Stimulated activated CD8-positive, alpha-beta memory T cell treated with anti-CD3 and anti-CD28 coated beads, Interleukin-2, amount 100 ng/mL, for 48 hours (primary cell): ENCODE data around the gene NDRG3.
"Not testable (repeated sequence)": the region's sequence is repeated elsewhere in the genome, so short reads cannot be mapped to it uniquely, and the experiment has no call there.

Experiments
- DNase-seq, 2 donors: peaks; one replicate each; pipeline ENCODE4 v3.0.0-alpha.2; 2020; ENCODE audit warnings: low read depth in 2 of 2

NDRG3 gene

GRCh38 chr20:36760647-36761046 is 14.8 kb upstream of the NDRG3 start:
- DNase-seq = no peak

- DNase-seq = no peak
Observed at GRCh38 chr20:36758276-36758675, 12.4 kb upstream of the NDRG3 start.

- no peak for DNase-seq
Observed at GRCh38 chr20:36756496-36756895, 10.6 kb upstream of the NDRG3 start.

- no peak for DNase-seq
Observed at GRCh38 chr20:36754656-36755222, 8.8 kb upstream of the NDRG3 start.

- DNase-seq = no peak
Observed at GRCh38 chr20:36752582-36752981, 6.7 kb upstream of the NDRG3 start.

GRCh38 chr20:36745234-36745926 is 510 bp downstream of the NDRG3 start:
- DNase-seq = peak in 1 of 2 donors; percentile 21

- no peak for DNase-seq
Observed at GRCh38 chr20:36744764-36745191, 1.1 kb downstream of the NDRG3 start.

- DNase-seq = no peak
Observed at GRCh38 chr20:36744243-36744642, 1.6 kb downstream of the NDRG3 start.

- no peak for DNase-seq
Observed at GRCh38 chr20:36742558-36742957, 3.3 kb downstream of the NDRG3 start.

GRCh38 chr20:36741072-36741471 is 4.8 kb downstream of the NDRG3 start:
- DNase-seq = no peak

- DNase-seq = no peak
Observed at GRCh38 chr20:36737183-36737499, 8.7 kb downstream of the NDRG3 start.

- DNase-seq = no peak
Observed at GRCh38 chr20:36736451-36737182, 9.3 kb downstream of the NDRG3 start.

GRCh38 chr20:36732456-36732855 is 13.4 kb downstream of the NDRG3 start:
- DNase-seq = no peak

- no peak for DNase-seq
Observed at GRCh38 chr20:36728986-36729385, 16.9 kb downstream of the NDRG3 start.

GRCh38 chr20:36726168-36726567 is 19.7 kb downstream of the NDRG3 start:
- no peak for DNase-seq

- DNase-seq = no peak
Observed at GRCh38 chr20:36720510-36720909, 25.4 kb downstream of the NDRG3 start.

- no peak for DNase-seq
Observed at GRCh38 chr20:36717657-36718056, 28.2 kb downstream of the NDRG3 start.

GRCh38 chr20:36717021-36717420 is 28.9 kb downstream of the NDRG3 start:
- no peak for DNase-seq

GRCh38 chr20:36712775-36713174 is 33.1 kb downstream of the NDRG3 start:
- no peak for DNase-seq

- no peak for DNase-seq
Observed at GRCh38 chr20:36709126-36709525, 36.8 kb downstream of the NDRG3 start.

- DNase-seq = no peak
Observed at GRCh38 chr20:36703530-36703929, 42.4 kb downstream of the NDRG3 start.

- no peak for DNase-seq
Observed at GRCh38 chr20:36700438-36700837, 45.5 kb downstream of the NDRG3 start.

- DNase-seq = not testable (repeated sequence)
Observed at GRCh38 chr20:36695467-36695866, 50.4 kb downstream of the NDRG3 start.
